ENCODE data around the gene SHH.

DNA sequence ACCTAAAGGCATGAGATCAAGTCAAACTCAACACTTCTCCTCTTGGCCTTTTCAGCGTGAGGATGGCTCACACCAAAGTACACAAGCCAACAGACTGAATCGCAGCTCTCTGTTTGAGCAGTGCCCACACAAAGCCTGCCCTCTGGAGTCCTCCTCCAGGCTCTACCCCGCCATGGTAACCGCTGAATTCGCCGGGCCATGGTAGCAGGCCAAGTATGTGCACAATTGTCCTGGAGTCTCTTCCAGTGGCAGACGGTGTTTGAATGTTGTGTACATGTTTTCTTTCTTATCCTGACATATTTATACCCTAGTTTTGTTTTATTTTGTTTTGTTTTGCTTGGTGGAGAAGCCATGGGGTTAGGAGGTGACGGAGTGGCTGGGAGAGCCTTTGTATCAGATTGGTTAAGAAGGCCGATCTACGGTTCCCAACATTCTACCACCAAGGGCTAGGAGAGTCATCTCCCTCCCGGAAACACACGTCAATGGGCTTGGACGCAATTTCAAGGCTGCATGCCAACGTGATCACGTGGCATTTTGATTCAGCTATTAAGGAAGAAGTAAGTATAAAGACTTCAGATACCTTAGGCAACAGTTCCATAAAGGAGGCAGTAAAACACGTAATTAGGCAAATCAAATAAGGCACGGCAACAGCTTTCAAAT, 12.1 kb upstream of the SHH start:
- TF ChIP-seq, protein P1, sequence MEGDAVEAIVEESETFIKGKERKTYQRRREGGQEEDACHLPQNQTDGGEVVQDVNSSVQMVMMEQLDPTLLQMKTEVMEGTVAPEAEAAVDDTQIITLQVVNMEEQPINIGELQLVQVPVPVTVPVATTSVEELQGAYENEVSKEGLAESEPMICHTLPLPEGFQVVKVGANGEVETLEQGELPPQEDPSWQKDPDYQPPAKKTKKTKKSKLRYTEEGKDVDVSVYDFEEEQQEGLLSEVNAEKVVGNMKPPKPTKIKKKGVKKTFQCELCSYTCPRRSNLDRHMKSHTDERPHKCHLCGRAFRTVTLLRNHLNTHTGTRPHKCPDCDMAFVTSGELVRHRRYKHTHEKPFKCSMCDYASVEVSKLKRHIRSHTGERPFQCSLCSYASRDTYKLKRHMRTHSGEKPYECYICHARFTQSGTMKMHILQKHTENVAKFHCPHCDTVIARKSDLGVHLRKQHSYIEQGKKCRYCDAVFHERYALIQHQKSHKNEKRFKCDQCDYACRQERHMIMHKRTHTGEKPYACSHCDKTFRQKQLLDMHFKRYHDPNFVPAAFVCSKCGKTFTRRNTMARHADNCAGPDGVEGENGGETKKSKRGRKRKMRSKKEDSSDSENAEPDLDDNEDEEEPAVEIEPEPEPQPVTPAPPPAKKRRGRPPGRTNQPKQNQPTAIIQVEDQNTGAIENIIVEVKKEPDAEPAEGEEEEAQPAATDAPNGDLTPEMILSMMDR (IDR thresholded peaks at IDR 0.05), result no peak
- no peak for TF ChIP-seq POLR2A (IDR thresholded peaks at IDR 0.05)
- no peak for TF ChIP-seq EP300 (IDR thresholded peaks at IDR 0.05)

Measured in tibial nerve (tissue), 4 donors.